ENCODE measurements around the gene EHHADH.

- TF ChIP-seq NRF1 (conservative IDR thresholded peaks at IDR 0.05 in 1 of 2, IDR thresholded peaks at IDR 0.05 in 1 of 2): no peak
- TF ChIP-seq FOXK1 (CRISPR knock-in tag; IDR thresholded peaks at IDR 0.05; ENCODE audit: borderline replicate concordance): no peak
- no peak for TF ChIP-seq CTCF (IDR thresholded peaks at IDR 0.05 in 2 of 3, conservative IDR thresholded peaks at IDR 0.05 in 1 of 3; ENCODE audit: insufficient read depth in 2 of 3, low read depth in 1 of 3, low read length in 3 of 3)
- TF ChIP-seq ID3 (CRISPR knock-in tag; IDR thresholded peaks at IDR 0.05): no peak
- no peak for TF ChIP-seq ID3 (tag; IDR thresholded peaks at IDR 0.05)
- no peak for TF ChIP-seq ZNF639 (CRISPR knock-in tag; conservative IDR thresholded peaks at IDR 0.05 in 1 of 2, IDR thresholded peaks at IDR 0.05 in 1 of 2)
Observed at GRCh38 chr3:185212559-185212958, 41.3 kb downstream of the EHHADH start.

Measured in K562 (cell line).